ENCODE data around the gene RAB12.

The RAB12 gene

DNA sequence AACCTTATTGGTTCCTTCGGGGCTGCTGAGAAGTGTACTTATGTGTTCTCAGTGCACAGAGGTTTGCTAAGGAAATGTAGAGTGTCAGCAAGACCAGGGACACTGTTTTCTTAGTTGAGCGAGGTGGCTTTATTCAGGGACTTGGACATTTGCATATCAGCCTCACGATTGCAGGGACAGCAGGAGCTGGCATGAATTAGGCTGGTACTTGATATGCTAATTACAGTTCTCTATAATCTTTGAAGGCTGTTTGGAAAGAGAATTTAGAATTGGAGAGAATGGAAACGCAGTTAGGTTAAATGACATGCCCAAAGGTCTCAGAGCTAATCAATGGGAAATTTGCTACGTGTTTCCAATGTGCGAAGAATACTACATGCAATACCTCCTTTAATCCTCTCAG is 77.4 kb downstream of the RAB12 start:
- DNase-seq, result no peak

DNA sequence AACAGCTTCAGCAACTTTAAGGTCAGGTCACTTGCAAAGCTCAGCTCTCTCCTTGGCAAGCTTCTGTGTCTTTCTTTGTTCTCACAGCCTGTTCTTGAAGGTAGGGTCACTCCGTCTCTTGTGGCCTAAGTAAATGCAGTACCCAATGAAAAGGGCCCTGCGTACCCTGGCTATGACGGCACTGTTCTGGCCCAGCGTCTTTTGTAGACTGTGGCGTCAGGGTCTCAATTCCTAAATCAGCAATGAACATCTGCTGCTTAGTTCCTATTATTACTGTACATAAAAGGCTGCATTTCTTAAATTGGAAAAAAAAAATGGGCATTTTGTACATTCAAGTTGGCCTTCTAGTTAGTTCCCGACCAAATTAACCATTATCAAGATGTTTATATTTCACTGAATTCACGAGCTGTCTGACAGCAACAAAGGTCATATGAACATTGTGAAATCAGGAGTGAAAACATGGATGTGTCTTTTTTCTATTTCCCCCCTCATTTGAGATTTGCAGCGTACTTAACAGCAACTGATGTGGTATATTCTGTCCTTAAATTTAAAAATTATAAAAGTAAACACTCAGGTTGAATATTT is 79.1 kb downstream of the RAB12 start:
- DNase-seq, result no peak

DNA sequence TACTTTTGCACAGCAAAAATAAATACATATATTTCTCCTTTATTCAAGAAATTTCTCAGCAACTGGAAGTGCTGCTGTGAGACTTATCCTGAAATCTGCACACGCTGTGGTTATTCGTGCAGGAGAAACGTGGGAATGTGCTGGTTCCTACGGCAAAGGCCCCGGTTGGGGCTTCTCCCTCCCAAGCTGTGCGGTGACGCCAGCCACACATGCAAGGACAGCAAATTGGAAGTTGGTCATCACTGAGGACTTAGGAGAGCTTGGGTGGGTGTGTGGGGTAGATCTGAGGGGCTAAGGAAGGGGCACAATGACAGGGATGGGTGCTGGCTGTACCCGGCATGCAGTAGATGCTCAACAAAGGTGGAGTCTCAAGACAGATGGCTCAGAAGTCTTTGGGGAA is 79.6 kb downstream of the RAB12 start:
- no peak for DNase-seq
